ENCODE results near the gene PITPNC1.
"Not testable (repeated sequence)": the region's sequence is repeated elsewhere in the genome, so short reads cannot be mapped to it uniquely, and the experiment has no call there.

Gene PITPNC1

DNA sequence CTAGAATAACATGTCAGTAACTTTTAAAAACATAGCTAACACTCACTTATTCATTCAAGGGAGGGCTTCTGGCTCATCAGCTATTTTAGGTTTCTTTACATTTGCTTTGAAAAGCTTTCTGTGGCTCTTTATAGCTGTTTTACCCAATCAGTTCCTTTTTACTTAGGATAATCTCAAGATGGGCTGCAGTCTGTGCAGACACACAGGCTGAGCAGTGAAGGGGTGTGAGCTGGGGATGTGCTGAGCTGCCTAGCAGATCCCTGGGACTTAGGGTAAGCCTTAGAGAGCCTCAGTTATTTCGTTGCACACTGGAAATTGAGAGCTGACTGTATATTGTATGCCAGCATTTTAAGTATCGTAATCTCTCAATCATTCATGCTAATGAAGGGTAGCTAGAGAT, 310.4 kb downstream of the PITPNC1 start:
- DNase-seq (ENCODE audit: low read depth) = no peak

DNA sequence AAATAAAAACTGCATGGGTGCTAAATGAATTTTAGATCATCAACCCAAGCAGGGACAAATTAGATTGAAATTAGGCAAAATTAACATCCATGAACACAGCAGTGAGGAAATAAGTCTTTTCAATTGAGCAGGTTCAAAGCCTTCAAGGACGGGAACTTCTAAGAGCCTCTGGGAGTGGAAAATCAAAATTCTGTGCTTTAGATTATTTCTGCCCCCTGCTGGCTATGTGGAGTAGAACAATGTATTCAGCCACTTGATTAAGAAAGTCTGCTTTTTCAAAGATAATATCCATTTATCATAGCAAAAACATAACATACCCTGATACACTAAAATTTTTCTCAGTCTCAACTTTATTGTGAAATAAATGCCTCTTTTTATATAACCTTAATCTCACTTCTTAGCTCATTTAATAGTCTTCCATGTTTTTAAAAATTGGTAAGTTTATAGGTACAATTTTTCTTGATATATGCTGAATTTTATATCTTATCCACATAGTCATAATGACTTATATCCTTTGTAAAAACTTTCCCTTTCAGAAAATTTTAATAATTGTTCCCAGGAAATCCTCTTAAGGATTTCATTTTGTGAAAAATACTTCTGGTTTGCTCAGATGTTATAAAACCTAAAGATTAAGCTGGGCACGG, 312.6 kb downstream of the PITPNC1 start:
- DNase-seq (ENCODE audit: low read depth) = peak; percentile 12

- DNase-seq (ENCODE audit: low read depth) = no peak
These were observed 316.7 kb downstream of the PITPNC1 start for GRCh38 chr17:67693811-67694210.

GRCh38 chr17:67696347-67696746, 319.3 kb downstream of the PITPNC1 start:
- DNase-seq (ENCODE audit: low read depth) = no peak

GRCh38 chr17:67696853-67697498, 319.9 kb downstream of the PITPNC1 start:
- DNase-seq (ENCODE audit: low read depth) = no peak

GRCh38 chr17:67700037-67700724, 323.1 kb downstream of the PITPNC1 start:
- no peak for DNase-seq (ENCODE audit: low read depth)

- no peak for DNase-seq (ENCODE audit: low read depth)
These were observed 323.6 kb downstream of the PITPNC1 start for GRCh38 chr17:67700725-67701119.

- DNase-seq (ENCODE audit: low read depth) = not testable (repeated sequence)
These were observed 325.8 kb downstream of the PITPNC1 start for GRCh38 chr17:67702861-67703260.

DNA sequence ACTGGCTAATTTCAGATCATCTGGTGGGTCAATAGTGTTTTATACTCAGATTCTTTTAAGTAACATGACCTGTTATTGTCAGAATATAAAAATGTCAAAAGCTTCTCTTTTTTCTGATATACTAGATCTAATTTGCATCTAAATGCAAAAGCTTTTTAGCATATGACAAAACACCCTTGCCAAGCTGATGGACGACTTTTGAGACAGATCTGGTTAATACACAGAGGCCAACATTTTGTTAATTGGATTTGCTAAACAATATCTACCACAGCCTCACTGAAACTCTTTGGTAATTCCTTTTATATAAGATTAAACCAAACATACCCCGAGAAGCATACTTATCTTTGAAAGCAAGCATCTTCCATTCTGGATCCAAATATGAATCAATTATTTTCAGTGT, 330.4 kb downstream of the PITPNC1 start:
- no peak for DNase-seq (ENCODE audit: low read depth)

DNA sequence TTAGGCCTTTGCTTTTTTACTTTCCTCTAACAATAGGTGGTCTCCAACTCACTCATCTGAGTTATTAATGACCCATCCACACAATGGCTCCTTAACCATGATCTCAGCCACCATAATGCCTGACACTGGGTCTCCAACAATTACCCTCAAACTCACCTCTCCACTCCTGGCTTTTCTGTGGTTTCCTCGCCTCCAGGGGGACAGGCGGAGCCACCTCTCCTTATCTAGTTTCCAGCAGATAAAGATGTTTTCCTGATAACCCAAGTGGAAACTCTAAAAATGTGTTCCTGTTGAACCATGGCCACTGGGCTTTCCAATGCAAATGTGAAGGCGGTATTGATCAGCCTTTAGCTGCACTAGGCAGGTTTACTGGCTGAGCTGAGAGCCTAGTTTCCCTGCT, 331.3 kb downstream of the PITPNC1 start:
- no peak for DNase-seq (ENCODE audit: low read depth)

GRCh38 chr17:67711916-67712315, 334.8 kb downstream of the PITPNC1 start:
- no peak for DNase-seq (ENCODE audit: low read depth)

DNA sequence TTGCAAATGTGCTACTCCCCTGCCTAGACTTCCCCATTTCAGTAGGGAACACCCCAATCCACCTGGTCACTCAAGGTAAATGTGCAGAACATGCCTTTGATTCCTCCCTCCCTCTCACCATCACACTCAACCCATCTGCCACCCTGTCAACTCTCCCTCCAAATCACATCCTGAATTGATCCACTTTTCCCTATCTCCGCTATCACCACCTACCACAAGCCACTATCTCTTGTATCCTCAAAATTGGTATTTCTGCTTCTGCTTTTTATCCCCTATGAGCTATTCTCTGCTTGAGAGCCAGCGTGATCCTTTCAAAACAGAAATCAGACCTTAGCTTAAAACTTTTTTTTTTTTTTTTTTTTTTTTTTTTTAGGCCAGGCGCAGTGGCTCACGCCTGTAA, 335.3 kb downstream of the PITPNC1 start:
- DNase-seq (ENCODE audit: low read depth) = no peak

GRCh38 chr17:67713169-67713568, 336.1 kb downstream of the PITPNC1 start:
- DNase-seq (ENCODE audit: low read depth) = no peak

- no peak for DNase-seq (ENCODE audit: low read depth)
These were observed 339.3 kb downstream of the PITPNC1 start for GRCh38 chr17:67716405-67716798.

DNA sequence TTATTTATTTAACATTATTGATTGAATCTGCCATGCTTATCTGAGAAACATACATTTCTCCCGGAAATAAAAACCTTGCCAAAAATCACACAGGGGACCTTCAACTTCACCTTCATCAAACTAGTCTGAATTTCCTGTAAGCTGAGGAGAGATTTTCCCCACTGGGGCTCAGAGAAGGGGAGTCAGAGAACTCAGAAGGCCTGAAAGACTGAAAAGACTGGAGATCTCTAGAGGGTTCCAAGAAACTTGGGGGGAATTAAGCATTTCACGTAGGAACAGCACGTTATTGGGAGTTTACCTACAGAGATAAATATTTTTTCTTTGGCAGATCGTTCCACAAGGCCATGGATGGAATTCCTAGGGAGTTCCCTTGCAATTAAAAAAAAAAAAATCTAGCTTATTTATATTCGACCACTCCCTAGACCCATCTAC, 340.1 kb downstream of the PITPNC1 start:
- no peak for DNase-seq (ENCODE audit: low read depth)

GRCh38 chr17:67717624-67718324, 340.7 kb downstream of the PITPNC1 start, which contains the start of gene NOL11:
Gene NOL11, plus strand, starts transcription at chr17:67717936. Its CDS starts 12 bp downstream, at chr17:67717948.
- peak; percentile 98 for DNase-seq (ENCODE audit: low read depth)

DNA sequence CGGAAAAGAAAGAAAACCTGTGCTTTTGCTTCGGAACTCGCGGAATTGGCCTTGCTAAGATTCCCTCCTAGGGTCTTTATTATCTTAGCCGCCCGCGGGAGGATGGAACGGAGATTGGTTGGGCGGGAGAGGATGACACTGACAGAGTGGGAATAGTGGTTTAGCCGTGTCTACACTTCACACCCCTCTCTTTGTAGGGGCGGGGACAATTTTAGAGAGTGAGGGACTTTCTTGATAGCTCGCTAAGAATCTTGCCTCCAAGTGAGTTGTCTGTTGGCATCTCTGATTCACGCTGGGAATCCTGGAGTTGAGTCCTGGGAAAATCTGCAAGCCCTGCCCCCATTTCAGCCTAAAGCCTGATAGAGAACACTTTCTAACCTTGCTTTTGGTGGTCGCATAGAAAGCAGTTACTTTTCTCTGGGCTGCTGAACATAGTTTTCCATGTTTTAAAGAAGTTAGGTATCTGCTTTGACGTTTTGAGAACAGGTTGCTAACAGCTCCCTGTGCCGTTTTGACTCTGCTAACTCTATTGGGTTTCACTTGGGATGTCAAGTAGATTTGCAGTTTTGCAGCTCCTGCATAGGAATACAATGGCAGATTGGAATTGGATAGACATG, 341.4 kb downstream of the PITPNC1 start:
- peak; percentile 12 for DNase-seq (ENCODE audit: low read depth)

- no peak for DNase-seq (ENCODE audit: low read depth)
These were observed 348.3 kb downstream of the PITPNC1 start for GRCh38 chr17:67725373-67725791.

DNA sequence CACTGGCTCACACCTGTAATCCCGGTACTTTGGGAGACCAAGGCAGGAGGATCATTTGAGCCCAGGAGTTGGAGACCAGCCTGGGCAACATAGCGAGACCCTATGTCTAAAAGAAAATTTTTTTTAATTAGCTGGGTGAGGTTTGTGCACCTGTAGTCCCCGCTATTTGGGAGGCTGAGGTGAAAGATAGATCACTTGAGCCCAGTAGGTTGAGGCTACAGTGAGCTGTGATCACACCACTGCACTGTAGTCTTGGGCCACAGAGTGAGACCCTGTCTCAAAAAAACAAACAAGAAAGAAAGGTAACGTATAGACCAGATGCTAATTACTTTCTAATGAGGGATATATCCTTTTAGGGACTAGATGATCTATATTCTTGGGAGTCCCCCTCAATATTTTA, 348.7 kb downstream of the PITPNC1 start:
- no peak for DNase-seq (ENCODE audit: low read depth)

GRCh38 chr17:67727152-67728039, 350.3 kb downstream of the PITPNC1 start:
- DNase-seq (ENCODE audit: low read depth) = not testable (repeated sequence)

DNA sequence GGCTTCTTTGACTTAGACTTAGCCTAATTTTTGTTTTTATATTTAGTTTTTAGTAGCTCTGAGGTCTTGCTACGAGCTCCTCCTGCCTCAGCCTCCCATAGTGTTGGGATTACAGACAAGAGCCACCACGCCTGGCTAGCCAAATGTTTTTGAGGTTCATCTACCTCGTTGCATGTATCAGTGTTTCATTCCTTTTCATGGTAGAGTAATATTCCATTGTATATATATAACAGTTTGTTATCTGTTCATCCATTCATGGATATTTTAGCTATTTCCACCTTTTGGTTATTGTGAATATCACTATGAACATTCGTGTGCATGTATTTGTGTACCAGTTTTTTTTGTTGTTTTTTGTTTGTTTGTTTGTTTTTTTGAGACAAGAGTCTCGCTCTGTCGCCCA, 352.8 kb downstream of the PITPNC1 start:
- DNase-seq (ENCODE audit: low read depth) = no peak

Measured in stimulated activated CD8-positive, alpha-beta memory T cell treated with anti-CD3 and anti-CD28 coated beads, Interleukin-15, amount 100 ng/mL, for 1 hour (primary cell).